Measurements from ENCODE around the gene FAM222A.
A peak's percentile ranks its signal among the peaks of the same experiment; 100 is the strongest.

Gene FAM222A

GRCh38 chr12:109711596-109712461 is 1.8 kb upstream of the FAM222A start:
- Histone ChIP-seq H3K9ac (ENCODE audit: low read length in 2 of 2) (no peak overlapping the region), H3K36me3 (ENCODE audit: control insufficient read depth in 2 of 2, insufficient read depth in 2 of 2, low read length in 2 of 2) (no peaks in the 10 kb centered on the region), H3K4me3 (ENCODE audit: low read length in 2 of 2) (no peak overlapping the region), H3K27me3 (ENCODE audit: control insufficient read depth in 1 of 2, insufficient read depth in 2 of 2, low read length in 2 of 2) (peaks cover 39 to 45% of the 10 kb centered on the region in 2 donors), H3K4me1 (ENCODE audit: control insufficient read depth, insufficient read depth, low read length) (peaks cover 21% of the 10 kb centered on the region), H3K9me3 (ENCODE audit: control insufficient read depth in 2 of 2, low read length in 2 of 2) (no peaks in the 10 kb centered on the region), H3K27ac (ENCODE audit: low read length) (no peak overlapping the region)

- peaks cover 47 to 53% of the 10 kb centered on the region in 2 donors for H3K27me3 ChIP-seq (ENCODE audit: control insufficient read depth in 1 of 2, insufficient read depth in 2 of 2, low read length in 2 of 2)
- H3K9ac ChIP-seq (ENCODE audit: low read length in 2 of 2), result no peak overlapping the region
- peaks cover 25% of the 10 kb centered on the region for H3K4me1 ChIP-seq (ENCODE audit: control insufficient read depth, insufficient read depth, low read length)
- no peaks in the 10 kb centered on the region for H3K9me3 ChIP-seq (ENCODE audit: control insufficient read depth in 2 of 2, low read length in 2 of 2)
- no peak overlapping the region for H3K27ac ChIP-seq (ENCODE audit: low read length)
- H3K4me3 ChIP-seq (ENCODE audit: low read length in 2 of 2), result peak overlapping the region; percentile 19 to 72
- no peaks in the 10 kb centered on the region for H3K36me3 ChIP-seq (ENCODE audit: control insufficient read depth in 2 of 2, insufficient read depth in 2 of 2, low read length in 2 of 2)
These were observed 702 bp downstream of the FAM222A start for GRCh38 chr12:109714141-109714912.

GRCh38 chr12:109714913-109715244 is 1.3 kb downstream of the FAM222A start:
- Histone ChIP-seq H3K9ac (ENCODE audit: low read length in 2 of 2) (no peak overlapping the region), H3K9me3 (ENCODE audit: control insufficient read depth in 2 of 2, low read length in 2 of 2) (no peaks in the 10 kb centered on the region), H3K4me3 (ENCODE audit: low read length in 2 of 2) (peak overlapping the region in 1 of 2 donors; percentile 72), H3K4me1 (ENCODE audit: control insufficient read depth, insufficient read depth, low read length) (peaks cover 25% of the 10 kb centered on the region), H3K27ac (ENCODE audit: low read length) (no peak overlapping the region), H3K36me3 (ENCODE audit: control insufficient read depth in 2 of 2, insufficient read depth in 2 of 2, low read length in 2 of 2) (no peaks in the 10 kb centered on the region), H3K27me3 (ENCODE audit: control insufficient read depth in 1 of 2, insufficient read depth in 2 of 2, low read length in 2 of 2) (peaks cover 42 to 52% of the 10 kb centered on the region in 2 donors)

- Histone ChIP-seq H3K4me1 (ENCODE audit: control insufficient read depth, insufficient read depth, low read length) (peaks cover 29% of the 10 kb centered on the region), H3K9me3 (ENCODE audit: control insufficient read depth in 2 of 2, low read length in 2 of 2) (no peaks in the 10 kb centered on the region), H3K4me3 (ENCODE audit: low read length in 2 of 2) (peak overlapping the region in 1 of 2 donors; percentile 40), H3K27me3 (ENCODE audit: control insufficient read depth in 1 of 2, insufficient read depth in 2 of 2, low read length in 2 of 2) (peaks cover 37 to 50% of the 10 kb centered on the region in 2 donors), H3K27ac (ENCODE audit: low read length) (no peak overlapping the region), H3K36me3 (ENCODE audit: control insufficient read depth in 2 of 2, insufficient read depth in 2 of 2, low read length in 2 of 2) (no peaks in the 10 kb centered on the region), H3K9ac (ENCODE audit: low read length in 2 of 2) (no peak overlapping the region)
These were observed 1.9 kb downstream of the FAM222A start for GRCh38 chr12:109715310-109716091.

GRCh38 chr12:109716092-109716479 is 2.5 kb downstream of the FAM222A start:
- Histone ChIP-seq H3K27me3 (ENCODE audit: control insufficient read depth in 1 of 2, insufficient read depth in 2 of 2, low read length in 2 of 2) (peaks cover 31 to 44% of the 10 kb centered on the region in 2 donors), H3K36me3 (ENCODE audit: control insufficient read depth in 2 of 2, insufficient read depth in 2 of 2, low read length in 2 of 2) (no peaks in the 10 kb centered on the region), H3K27ac (ENCODE audit: low read length) (no peak overlapping the region), H3K9ac (ENCODE audit: low read length in 2 of 2) (peak overlapping the region in 1 of 2 donors; percentile 29), H3K4me3 (ENCODE audit: low read length in 2 of 2) (peak overlapping the region; percentile 40 to 46), H3K9me3 (ENCODE audit: control insufficient read depth in 2 of 2, low read length in 2 of 2) (no peaks in the 10 kb centered on the region), H3K4me1 (ENCODE audit: control insufficient read depth, insufficient read depth, low read length) (peaks cover 34% of the 10 kb centered on the region)

- Histone ChIP-seq H3K27me3 (ENCODE audit: control insufficient read depth in 1 of 2, insufficient read depth in 2 of 2, low read length in 2 of 2) (peaks cover 24 to 38% of the 10 kb centered on the region in 2 donors), H3K27ac (ENCODE audit: low read length) (no peak overlapping the region), H3K4me3 (ENCODE audit: low read length in 2 of 2) (peak overlapping the region; percentile 40 to 46), H3K4me1 (ENCODE audit: control insufficient read depth, insufficient read depth, low read length) (peaks cover 36% of the 10 kb centered on the region), H3K9ac (ENCODE audit: low read length in 2 of 2) (peak overlapping the region in 1 of 2 donors; percentile 29), H3K36me3 (ENCODE audit: control insufficient read depth in 2 of 2, insufficient read depth in 2 of 2, low read length in 2 of 2) (no peaks in the 10 kb centered on the region), H3K9me3 (ENCODE audit: control insufficient read depth in 2 of 2, low read length in 2 of 2) (no peaks in the 10 kb centered on the region)
These were observed 3.1 kb downstream of the FAM222A start for GRCh38 chr12:109716512-109717389.

GRCh38 chr12:109717390-109718357 is 4.0 kb downstream of the FAM222A start:
- no peak overlapping the region for H3K4me3 ChIP-seq (ENCODE audit: low read length in 2 of 2)
- no peaks in the 10 kb centered on the region for H3K9me3 ChIP-seq (ENCODE audit: control insufficient read depth in 2 of 2, low read length in 2 of 2)
- H3K27ac ChIP-seq (ENCODE audit: low read length), result no peak overlapping the region
- H3K9ac ChIP-seq (ENCODE audit: low read length in 2 of 2), result no peak overlapping the region
- peaks cover 15 to 32% of the 10 kb centered on the region in 2 donors for H3K27me3 ChIP-seq (ENCODE audit: control insufficient read depth in 1 of 2, insufficient read depth in 2 of 2, low read length in 2 of 2)
- H3K4me1 ChIP-seq (ENCODE audit: control insufficient read depth, insufficient read depth, low read length), result peaks cover 41% of the 10 kb centered on the region
- no peaks in the 10 kb centered on the region for H3K36me3 ChIP-seq (ENCODE audit: control insufficient read depth in 2 of 2, insufficient read depth in 2 of 2, low read length in 2 of 2)

- Histone ChIP-seq H3K9me3 (ENCODE audit: control insufficient read depth in 2 of 2, low read length in 2 of 2) (no peaks in the 10 kb centered on the region), H3K4me1 (ENCODE audit: control insufficient read depth, insufficient read depth, low read length) (peaks cover 45% of the 10 kb centered on the region), H3K36me3 (ENCODE audit: control insufficient read depth in 2 of 2, insufficient read depth in 2 of 2, low read length in 2 of 2) (no peaks in the 10 kb centered on the region), H3K27me3 (ENCODE audit: control insufficient read depth in 1 of 2, insufficient read depth in 2 of 2, low read length in 2 of 2) (peaks cover 15 to 32% of the 10 kb centered on the region in 2 donors), H3K9ac (ENCODE audit: low read length in 2 of 2) (no peak overlapping the region), H3K27ac (ENCODE audit: low read length) (no peak overlapping the region), H3K4me3 (ENCODE audit: low read length in 2 of 2) (no peak overlapping the region)
These were observed 4.8 kb downstream of the FAM222A start for GRCh38 chr12:109718390-109718789.
